Body of pancreas (tissue), 4 donors: ENCODE results near the gene FNDC3B. TPM values are rescaled to one million over a fixed set of nuclear protein-coding genes. Genes with fewer than 3 reads are reported as not detected.
"Not testable (repeated sequence)": the region's sequence is repeated elsewhere in the genome, so short reads cannot be mapped to it uniquely, and the experiment has no call there.

ENCODE experiments used
- ATAC-seq: fragments of 150-250 bp; one replicate; pipeline ENCODE4 v1.9.1; 2016
- DNase-seq, 4 donors: peaks; one replicate each; pipeline ENCODE4 v3.0.0-alpha.2; 2019
- H3K27ac ChIP-seq, 4 donors: fragments of 200-600 bp; sonication (generic); 1 replicate in 3 of 4; 2 replicates in 1 of 4; pipeline versions ENCODE4 v1.5.1 to v1.6.1; 2016 to 2019; ENCODE audit warnings: mild to moderate bottlenecking in 1 of 4, mixed read lengths in 1 of 4, moderate library complexity in 1 of 4
- H3K27me3 ChIP-seq, 2 donors: fragments of 200-600 bp; sonication (generic); one replicate each; pipeline ENCODE4 v1.6.0; 2016; ENCODE audit warnings: mild to moderate bottlenecking in 1 of 2
- H3K36me3 ChIP-seq, 2 donors: fragments of 200-600 bp; sonication (generic); replicated peaks in 1 of 2; 2 replicates each; pipeline ENCODE4 v1.5.1; 2016; ENCODE audit warnings: low read depth in 2 of 2; ENCODE audit not compliant: insufficient read depth in 1 of 2
- H3K4me1 ChIP-seq: fragments of 200-600 bp; sonication (generic); one replicate; pipeline ENCODE4 v1.6.0; 2016
- H3K4me3 ChIP-seq, 2 donors: fragments of 200-600 bp; sonication (generic); 1 replicate in 1 of 2; 2 replicates in 1 of 2; pipeline ENCODE4 v1.5.1; 2016 to 2019
- H3K9me3 ChIP-seq, 3 donors: fragments of 200-600 bp; sonication (generic); 1 replicate in 2 of 3; 2 replicates in 1 of 3; pipeline ENCODE4 v1.5.1; 2016
- CTCF ChIP-seq, 7 experiments: fragments of 450-650 bp in 4 of 7; fragments of 200-600 bp in 3 of 7; sonication (generic) in 3 of 7; IDR thresholded peaks; one replicate each; pipeline ENCODE4 v1.5.1; 2016 to 2019; ENCODE audit warnings: antibody characterized with exemption in 7 of 7
- POLR2A ChIP-seq, 3 donors: fragments of 450-650 bp; IDR thresholded peaks; one replicate each; pipeline ENCODE4 v1.6.1; 2016; ENCODE audit warnings: antibody characterized with exemption in 3 of 3, mild to moderate bottlenecking in 2 of 3
- WGBS, 2 donors: methylation state at CpG; one replicate each; pipeline ENCODE4 v1.1.5; 2017; 5-methylcytosine and 5-hydroxymethylcytosine counted together
- intact Hi-C: fragments of 100-400 bp; cut with DNase I; formaldehyde crosslinking; loops from one replicate; pipeline ENCODE4 v1.15.1; 2023
- total RNA-seq, 2 donors: library from RNA; depleted of rRNA; stranded (reverse); fragments of >200 nt; gene quantifications; one replicate each; pipeline ENCODE4 v1.1.0, GENCODE V29; 2016

The FNDC3B gene
- total RNA-seq, 2 donors from 2014 or later: 64.3 to 86.0 TPM

GRCh38 chr3:171996178-171996817, 43.1 kb upstream of the FNDC3B start:
- Histone ChIP-seq H3K9me3 (no peaks in the 10 kb centered on the region), H3K36me3 (no peaks in the 10 kb centered on the region), H3K4me1 (no peaks in the 10 kb centered on the region), H3K27me3 (no peaks in the 10 kb centered on the region), H3K27ac (no peak overlapping the region), H3K4me3 (no peak overlapping the region)
- no peak for ATAC-seq
- intact Hi-C loops: no loop called here
- no peak for TF ChIP-seq CTCF (IDR thresholded peaks at IDR 0.05)
- TF ChIP-seq POLR2A (IDR thresholded peaks at IDR 0.05): no peak
- 92 to 94% methylated on average over 2 of the region's 2 CpGs for WGBS, 2 donors
- DNase-seq: no peak

- H3K27ac ChIP-seq, H3K36me3 ChIP-seq, H3K4me3 ChIP-seq, ATAC-seq, H3K4me1 ChIP-seq, DNase-seq, intact Hi-C loops, H3K9me3 ChIP-seq, H3K27me3 ChIP-seq: not testable (repeated sequence)
- WGBS, 2 donors: 100% methylated on average over 5 of the region's 24 CpGs; no CpG with 5 or more reads in 1 of the 2 donors
These were observed 40.6 kb upstream of the FNDC3B start for GRCh38 chr3:171998731-171999130.

- H3K36me3 ChIP-seq, H3K4me3 ChIP-seq, H3K9me3 ChIP-seq, H3K4me1 ChIP-seq, H3K27me3 ChIP-seq, ATAC-seq, intact Hi-C loops, H3K27ac ChIP-seq, DNase-seq: not testable (repeated sequence)
- 84 to 89% methylated on average over 1 of the region's 1 CpG for WGBS, 2 donors
These were observed 37.8 kb upstream of the FNDC3B start for GRCh38 chr3:172001616-172002015.

- Histone ChIP-seq H3K4me1 (no peaks in the 10 kb centered on the region), H3K4me3 (no peak overlapping the region), H3K27me3 (no peaks in the 10 kb centered on the region), H3K36me3 (no peaks in the 10 kb centered on the region), H3K27ac (no peak overlapping the region), H3K9me3 (no peaks in the 10 kb centered on the region)
- intact Hi-C loops: no loop called here
- WGBS, 2 donors: 44 to 47% methylated on average over 4 of the region's 4 CpGs
- no peak for ATAC-seq
- no peak for DNase-seq
- TF ChIP-seq CTCF (IDR thresholded peaks at IDR 0.05) (no peak), POLR2A (IDR thresholded peaks at IDR 0.05) (no peak)
These were observed 36.8 kb upstream of the FNDC3B start for GRCh38 chr3:172002512-172003078.

- TF ChIP-seq CTCF (IDR thresholded peaks at IDR 0.05): no peak
- TF ChIP-seq POLR2A (IDR thresholded peaks at IDR 0.05): no peak
- Histone ChIP-seq H3K4me3 (no peak overlapping the region), H3K9me3 (no peaks in the 10 kb centered on the region), H3K27ac (no peak overlapping the region), H3K4me1 (no peaks in the 10 kb centered on the region), H3K36me3 (no peaks in the 10 kb centered on the region), H3K27me3 (no peaks in the 10 kb centered on the region)
- DNase-seq: no peak
- intact Hi-C loops: no loop called here
- ATAC-seq: no peak
- WGBS, 2 donors: 88 to 92% methylated on average over 6 of the region's 6 CpGs
These were observed 36.2 kb upstream of the FNDC3B start for GRCh38 chr3:172003146-172003545.

GRCh38 chr3:172007065-172007370, 32.4 kb upstream of the FNDC3B start:
- Histone ChIP-seq H3K27me3 (no peaks in the 10 kb centered on the region), H3K4me1 (no peaks in the 10 kb centered on the region), H3K27ac (no peak overlapping the region), H3K4me3 (no peak overlapping the region), H3K36me3 (no peaks in the 10 kb centered on the region), H3K9me3 (no peaks in the 10 kb centered on the region)
- no peak for DNase-seq
- ATAC-seq: no peak
- TF ChIP-seq POLR2A (IDR thresholded peaks at IDR 0.05) (no peak), CTCF (IDR thresholded peaks at IDR 0.05) (no peak)
- intact Hi-C loops: no loop called here
